HUES48 (cell line): ENCODE results near the gene LRRTM1.

ENCODE experiments used
- H3K27ac ChIP-seq: one replicate; pipeline ENCODE4 v1.7.0; 2013; ENCODE audit warnings: low read depth, low read length, inconsistent platforms
- H3K27me3 ChIP-seq: 2 replicates; pipeline ENCODE4 v1.6.1; 2013; ENCODE audit warnings: mild to moderate bottlenecking, low read length; ENCODE audit not compliant: control insufficient read depth, insufficient read depth
- H3K36me3 ChIP-seq: 2 replicates; pipeline ENCODE4 v1.6.1; 2013; ENCODE audit warnings: low read length; ENCODE audit not compliant: control insufficient read depth, insufficient read depth
- H3K4me1 ChIP-seq: 2 replicates; pipeline ENCODE4 v1.6.1; 2013; ENCODE audit warnings: mild to moderate bottlenecking, low read length; ENCODE audit not compliant: control insufficient read depth, insufficient read depth
- H3K4me3 ChIP-seq: 2 replicates; pipeline ENCODE4 v1.5.1; 2013; ENCODE audit warnings: mild to moderate bottlenecking, low read depth, low read length
- H3K9ac ChIP-seq: 2 replicates; pipeline ENCODE4 v1.6.1; 2013; ENCODE audit warnings: mild to moderate bottlenecking, low read depth, low read length, moderate library complexity
- H3K9me3 ChIP-seq: 2 replicates; pipeline ENCODE4 v1.6.1; 2013; ENCODE audit warnings: low read length; ENCODE audit not compliant: control insufficient read depth, insufficient read depth

Gene LRRTM1

DNA sequence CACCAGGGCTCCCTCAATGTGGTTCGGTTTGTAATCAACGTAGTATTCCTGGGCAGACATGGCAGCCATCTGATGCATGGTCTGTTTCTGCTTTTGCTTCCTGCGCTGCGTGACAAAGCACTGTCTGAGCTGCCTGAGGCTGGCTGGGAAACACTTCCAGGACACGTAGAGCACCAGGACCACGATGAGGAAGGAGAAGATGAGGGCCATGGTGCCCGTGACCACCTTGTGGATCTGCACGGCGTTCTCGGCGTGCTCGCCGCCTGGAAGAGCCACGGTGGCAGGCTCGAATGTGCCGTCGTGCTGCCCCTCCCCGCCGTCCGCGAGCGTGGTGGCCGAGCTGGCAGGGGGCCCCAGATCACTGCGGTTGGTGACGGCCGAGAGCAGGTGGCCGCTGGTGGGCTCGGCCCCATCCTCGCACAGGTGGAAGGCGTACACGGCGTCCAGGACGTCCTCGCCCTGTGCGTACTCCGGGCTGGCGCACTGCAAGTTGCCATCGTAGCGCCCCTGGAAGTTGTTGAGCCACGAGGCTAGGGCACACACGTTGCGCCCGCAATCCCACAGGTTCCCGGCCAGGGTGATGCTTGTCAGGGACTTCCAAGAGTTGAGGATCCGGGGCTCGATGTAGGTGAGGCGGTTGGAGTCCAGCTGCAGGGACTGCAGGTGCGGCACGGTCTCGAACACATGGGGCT lies 2.1 kb downstream of the LRRTM1 start:
- no peaks in the 10 kb centered on the region for H3K9me3 ChIP-seq
- H3K4me3 ChIP-seq, result peak overlapping the region; percentile 61
- peaks cover 61% of the 10 kb centered on the region for H3K4me1 ChIP-seq
- H3K27me3 ChIP-seq, result peaks cover 81% of the 10 kb centered on the region
- H3K27ac ChIP-seq, result no peak overlapping the region
- H3K9ac ChIP-seq, result no peak overlapping the region
- no peaks in the 10 kb centered on the region for H3K36me3 ChIP-seq

DNA sequence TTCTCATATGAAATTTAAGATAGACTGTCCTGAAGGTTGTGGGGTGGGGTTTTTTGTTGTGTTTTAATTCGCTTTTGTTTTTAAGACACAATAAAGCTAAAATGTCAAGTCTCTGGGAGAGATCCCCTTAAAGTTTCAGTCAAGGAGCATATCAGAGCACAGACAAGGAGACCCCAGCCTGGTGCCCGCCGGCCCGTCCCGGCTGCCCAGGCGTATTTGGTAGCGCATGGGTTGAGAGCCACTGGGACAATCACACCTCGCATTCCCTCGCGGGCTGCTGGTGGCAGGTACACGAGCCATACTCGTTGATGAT lies 2.6 kb downstream of the LRRTM1 start:
- H3K4me1 ChIP-seq, result peaks cover 61% of the 10 kb centered on the region
- peak overlapping the region; percentile 61 for H3K4me3 ChIP-seq
- peaks cover 76% of the 10 kb centered on the region for H3K27me3 ChIP-seq

DNA sequence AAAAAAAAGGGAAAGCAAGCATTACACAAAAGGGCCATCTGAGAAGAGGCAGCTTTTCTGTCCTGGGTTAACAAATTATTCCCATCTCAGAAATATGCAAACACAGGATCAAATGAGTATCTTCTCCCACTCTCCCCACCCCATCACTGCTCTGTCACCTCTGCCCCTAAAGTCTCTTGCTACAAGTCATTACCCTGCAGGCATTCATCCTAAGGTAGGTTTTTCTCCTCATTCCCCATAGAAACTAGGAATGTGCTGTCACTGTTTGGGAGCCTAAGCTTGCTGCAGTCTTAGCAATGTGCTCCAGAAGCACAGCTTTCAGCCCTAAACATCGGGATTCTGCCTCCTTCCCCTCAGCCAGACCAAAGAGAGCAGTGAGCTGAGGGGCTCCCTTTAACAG lies 3.6 kb downstream of the LRRTM1 start:
- Histone ChIP-seq H3K4me1 (peaks cover 55% of the 10 kb centered on the region), H3K27me3 (peaks cover 68% of the 10 kb centered on the region), H3K4me3 (peak overlapping the region; percentile 3; the same call in 1 of the 2 replicates), H3K9me3 (no peaks in the 10 kb centered on the region), H3K27ac (no peak overlapping the region), H3K36me3 (no peaks in the 10 kb centered on the region), H3K9ac (no peak overlapping the region)

More for the DNA sequence above, 2.6 kb downstream of the LRRTM1 start:
- H3K36me3 ChIP-seq, result no peaks in the 10 kb centered on the region
- H3K27ac ChIP-seq, result no peak overlapping the region
- H3K9me3 ChIP-seq, result no peaks in the 10 kb centered on the region
- no peak overlapping the region for H3K9ac ChIP-seq

- peaks cover 61% of the 10 kb centered on the region for H3K27me3 ChIP-seq
- peak overlapping the region; percentile 3; the same call in 1 of the 2 replicates for H3K4me3 ChIP-seq
- no peak overlapping the region for H3K9ac ChIP-seq
- no peaks in the 10 kb centered on the region for H3K9me3 ChIP-seq
- H3K36me3 ChIP-seq, result no peaks in the 10 kb centered on the region
- H3K4me1 ChIP-seq, result peaks cover 55% of the 10 kb centered on the region
- H3K27ac ChIP-seq, result no peak overlapping the region
These were observed 4.2 kb downstream of the LRRTM1 start for GRCh38 chr2:80300346-80300745.

- Histone ChIP-seq H3K4me3 (no peak overlapping the region), H3K27me3 (peaks cover 55% of the 10 kb centered on the region), H3K4me1 (peaks cover 48% of the 10 kb centered on the region), H3K27ac (no peak overlapping the region), H3K36me3 (no peaks in the 10 kb centered on the region), H3K9me3 (no peaks in the 10 kb centered on the region), H3K9ac (no peak overlapping the region)
These were observed 4.9 kb downstream of the LRRTM1 start for GRCh38 chr2:80299661-80300060.

GRCh38 chr2:80298954-80299353 lies 5.6 kb downstream of the LRRTM1 start:
- Histone ChIP-seq H3K36me3 (no peaks in the 10 kb centered on the region), H3K27me3 (peaks cover 48% of the 10 kb centered on the region), H3K4me1 (peaks cover 47% of the 10 kb centered on the region), H3K9me3 (no peaks in the 10 kb centered on the region), H3K9ac (no peak overlapping the region), H3K4me3 (no peak overlapping the region), H3K27ac (no peak overlapping the region)

GRCh38 chr2:80293039-80293438 lies 11.5 kb downstream of the LRRTM1 start:
- no peaks in the 10 kb centered on the region for H3K9me3 ChIP-seq
- no peaks in the 10 kb centered on the region for H3K27me3 ChIP-seq
- no peak overlapping the region for H3K4me3 ChIP-seq
- H3K4me1 ChIP-seq, result peaks cover under 1% of the 10 kb centered on the region; the same call in 1 of the 2 replicates
- no peaks in the 10 kb centered on the region for H3K36me3 ChIP-seq
- H3K9ac ChIP-seq, result no peak overlapping the region
- no peak overlapping the region for H3K27ac ChIP-seq

DNA sequence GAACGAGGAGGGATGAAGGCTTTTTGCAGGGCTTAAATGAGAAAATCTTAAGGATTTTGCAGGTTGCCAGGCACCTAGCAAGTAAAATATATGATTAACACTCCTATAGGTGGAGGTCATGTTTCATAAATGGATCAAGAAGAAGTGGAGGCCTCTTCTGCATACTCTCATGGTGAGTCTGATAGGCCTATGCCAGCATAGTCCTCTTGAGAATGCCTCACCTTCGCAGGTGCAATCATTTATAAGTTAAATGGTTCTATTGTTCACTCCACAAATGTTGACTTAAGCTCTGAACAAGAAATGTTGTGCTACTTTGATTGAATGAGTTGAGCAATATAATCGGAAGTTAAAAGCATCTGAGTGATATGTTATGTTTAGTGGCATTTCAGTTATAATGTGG lies 12.1 kb downstream of the LRRTM1 start:
- H3K27me3 ChIP-seq, result no peaks in the 10 kb centered on the region
- H3K27ac ChIP-seq, result no peak overlapping the region
- no peaks in the 10 kb centered on the region for H3K9me3 ChIP-seq
- no peak overlapping the region for H3K9ac ChIP-seq
- H3K4me1 ChIP-seq, result no peaks in the 10 kb centered on the region
- no peaks in the 10 kb centered on the region for H3K36me3 ChIP-seq
- no peak overlapping the region for H3K4me3 ChIP-seq

DNA sequence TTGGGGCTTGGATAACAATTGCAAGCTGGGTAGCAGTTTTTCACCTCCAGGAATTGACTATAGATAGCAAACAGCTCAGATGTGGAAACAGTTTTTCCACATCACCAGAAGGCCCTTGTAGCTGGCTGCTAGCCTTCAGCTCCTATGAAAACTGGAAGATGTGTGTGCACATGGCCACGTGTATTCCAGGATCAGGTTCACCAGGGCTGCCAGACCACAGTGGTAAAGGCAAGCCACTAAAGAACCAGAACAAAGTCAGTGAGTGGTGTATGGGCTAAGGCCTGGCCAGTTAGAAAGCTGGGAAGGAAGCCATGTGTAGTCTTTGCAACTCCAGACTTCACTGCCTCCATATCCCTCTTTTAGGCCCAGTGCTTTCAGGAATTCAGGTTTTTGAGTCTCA lies 12.9 kb downstream of the LRRTM1 start:
- H3K9me3 ChIP-seq, result no peaks in the 10 kb centered on the region
- no peak overlapping the region for H3K4me3 ChIP-seq

GRCh38 chr2:80288576-80288975 lies 16.0 kb downstream of the LRRTM1 start:
- H3K9ac ChIP-seq, result no peak overlapping the region
- no peaks in the 10 kb centered on the region for H3K9me3 ChIP-seq
- H3K4me1 ChIP-seq, result no peaks in the 10 kb centered on the region
- H3K27me3 ChIP-seq, result no peaks in the 10 kb centered on the region
- no peaks in the 10 kb centered on the region for H3K36me3 ChIP-seq
- H3K27ac ChIP-seq, result no peak overlapping the region
- no peak overlapping the region for H3K4me3 ChIP-seq

More for the DNA sequence above, 12.9 kb downstream of the LRRTM1 start:
- Histone ChIP-seq H3K4me1 (no peaks in the 10 kb centered on the region), H3K9ac (no peak overlapping the region), H3K27ac (no peak overlapping the region), H3K36me3 (no peaks in the 10 kb centered on the region), H3K27me3 (no peaks in the 10 kb centered on the region)

DNA sequence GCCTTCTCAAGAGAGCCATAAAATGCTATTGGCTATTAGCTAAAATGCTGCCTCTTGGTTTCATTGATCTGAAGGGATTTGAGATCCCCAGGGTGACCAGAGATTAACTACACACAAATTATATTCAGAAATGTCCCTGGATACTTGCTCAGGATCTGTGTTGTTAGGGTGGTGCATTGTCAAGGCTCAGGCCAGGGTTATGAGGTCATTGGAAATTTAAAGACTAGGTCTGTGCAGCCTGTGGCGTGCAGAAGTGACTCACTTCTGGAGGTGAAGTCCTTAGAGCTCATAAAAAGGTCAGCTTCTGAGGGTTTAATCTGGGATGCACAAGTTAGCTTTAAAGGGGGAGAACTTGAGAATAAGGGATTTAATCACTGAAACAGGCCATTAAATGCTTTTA lies 23.5 kb downstream of the LRRTM1 start:
- Histone ChIP-seq H3K27ac (no peak overlapping the region), H3K36me3 (no peaks in the 10 kb centered on the region), H3K4me1 (no peaks in the 10 kb centered on the region), H3K9ac (no peak overlapping the region), H3K27me3 (no peaks in the 10 kb centered on the region), H3K4me3 (no peak overlapping the region), H3K9me3 (peaks cover 6% of the 10 kb centered on the region; the same call in 1 of the 2 replicates)
